Measurements from ENCODE around the gene SERBP1. TPM values are rescaled to one million over a fixed set of nuclear protein-coding genes. Genes with fewer than 3 reads are reported as not detected.
"Not testable (repeated sequence)": the region's sequence is repeated elsewhere in the genome, so short reads cannot be mapped to it uniquely, and the experiment has no call there.

Gene SERBP1
- total RNA-seq, 1 experiment from 2014 or later: 325 TPM

DNA sequence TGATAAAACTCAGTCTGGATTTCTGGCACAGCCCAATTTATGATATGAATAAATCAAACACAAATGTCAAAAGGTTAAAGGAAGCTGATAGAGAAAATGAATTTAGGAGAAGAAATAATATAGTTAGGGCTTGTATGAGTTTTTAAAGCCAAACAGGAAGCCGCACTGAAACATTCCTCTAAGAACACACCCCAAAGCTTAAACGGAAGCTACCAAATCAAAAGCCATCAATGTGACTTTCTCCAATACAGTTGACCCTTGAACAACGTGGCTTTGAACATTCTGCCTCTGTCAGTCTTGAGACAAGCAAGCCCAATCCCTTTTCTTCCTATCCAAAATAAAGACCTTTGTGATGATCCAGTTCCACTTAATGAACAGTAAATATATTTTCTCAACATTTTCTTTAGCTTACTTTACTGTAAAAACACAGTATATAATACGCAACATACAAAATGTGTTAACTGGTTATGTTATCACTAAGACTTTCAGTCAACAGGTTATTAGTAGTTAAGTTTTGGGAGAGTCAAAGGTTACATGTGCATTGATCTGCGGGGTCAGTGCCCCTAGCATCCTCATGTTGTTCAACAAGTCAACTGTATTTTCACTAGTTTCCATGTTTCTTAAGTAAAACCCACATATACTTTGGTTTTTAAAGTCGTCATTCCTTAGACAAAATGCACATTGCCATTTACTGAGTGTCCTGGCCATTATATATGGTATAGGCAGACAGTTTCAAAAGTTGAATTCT, 11.2 kb downstream of the SERBP1 start:
- H3K4me2 ChIP-seq (ENCODE audit: low read length): no peak overlapping the region
- TF ChIP-seq CBX3 (IDR thresholded peaks at IDR 0.05; ENCODE audit: low read depth) (no peak), POLR2A (IDR thresholded peaks at IDR 0.05; ENCODE audit: borderline replicate concordance, extremely low read depth, insufficient read depth, insufficient read length) (no peak), SRF (IDR thresholded peaks at IDR 0.05; ENCODE audit: low read depth) (no peak), EZH2phosphoT487 (IDR thresholded peaks at IDR 0.05; ENCODE audit: borderline replicate concordance) (no peak), YY1 (IDR thresholded peaks at IDR 0.05; ENCODE audit: extremely low read depth, insufficient replicate concordance, low read depth, low read length) (no peak), EZH2 (IDR thresholded peaks at IDR 0.05) (no peak), JUND (IDR thresholded peaks at IDR 0.05) (no peak), ZFX (IDR thresholded peaks at IDR 0.05) (no peak), POLR2AphosphoS5 (IDR thresholded peaks at IDR 0.05; ENCODE audit: low read depth, low read length) (no peak), ELF1 (IDR thresholded peaks at IDR 0.05; ENCODE audit: borderline replicate concordance, low read depth) (no peak)
- TF ChIP-seq, protein P1, sequence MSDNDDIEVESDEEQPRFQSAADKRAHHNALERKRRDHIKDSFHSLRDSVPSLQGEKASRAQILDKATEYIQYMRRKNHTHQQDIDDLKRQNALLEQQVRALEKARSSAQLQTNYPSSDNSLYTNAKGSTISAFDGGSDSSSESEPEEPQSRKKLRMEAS (IDR thresholded peaks at IDR 0.05): no peak
- TF ChIP-seq, protein P2, sequence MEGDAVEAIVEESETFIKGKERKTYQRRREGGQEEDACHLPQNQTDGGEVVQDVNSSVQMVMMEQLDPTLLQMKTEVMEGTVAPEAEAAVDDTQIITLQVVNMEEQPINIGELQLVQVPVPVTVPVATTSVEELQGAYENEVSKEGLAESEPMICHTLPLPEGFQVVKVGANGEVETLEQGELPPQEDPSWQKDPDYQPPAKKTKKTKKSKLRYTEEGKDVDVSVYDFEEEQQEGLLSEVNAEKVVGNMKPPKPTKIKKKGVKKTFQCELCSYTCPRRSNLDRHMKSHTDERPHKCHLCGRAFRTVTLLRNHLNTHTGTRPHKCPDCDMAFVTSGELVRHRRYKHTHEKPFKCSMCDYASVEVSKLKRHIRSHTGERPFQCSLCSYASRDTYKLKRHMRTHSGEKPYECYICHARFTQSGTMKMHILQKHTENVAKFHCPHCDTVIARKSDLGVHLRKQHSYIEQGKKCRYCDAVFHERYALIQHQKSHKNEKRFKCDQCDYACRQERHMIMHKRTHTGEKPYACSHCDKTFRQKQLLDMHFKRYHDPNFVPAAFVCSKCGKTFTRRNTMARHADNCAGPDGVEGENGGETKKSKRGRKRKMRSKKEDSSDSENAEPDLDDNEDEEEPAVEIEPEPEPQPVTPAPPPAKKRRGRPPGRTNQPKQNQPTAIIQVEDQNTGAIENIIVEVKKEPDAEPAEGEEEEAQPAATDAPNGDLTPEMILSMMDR (IDR thresholded peaks at IDR 0.05 in 2 of 3, conservative IDR thresholded peaks at IDR 0.05 in 1 of 3; ENCODE audit: borderline replicate concordance in 1 of 3, insufficient read depth in 1 of 3, low read depth in 2 of 3, low read length in 2 of 3): no peak
- TF ChIP-seq, protein P3, sequence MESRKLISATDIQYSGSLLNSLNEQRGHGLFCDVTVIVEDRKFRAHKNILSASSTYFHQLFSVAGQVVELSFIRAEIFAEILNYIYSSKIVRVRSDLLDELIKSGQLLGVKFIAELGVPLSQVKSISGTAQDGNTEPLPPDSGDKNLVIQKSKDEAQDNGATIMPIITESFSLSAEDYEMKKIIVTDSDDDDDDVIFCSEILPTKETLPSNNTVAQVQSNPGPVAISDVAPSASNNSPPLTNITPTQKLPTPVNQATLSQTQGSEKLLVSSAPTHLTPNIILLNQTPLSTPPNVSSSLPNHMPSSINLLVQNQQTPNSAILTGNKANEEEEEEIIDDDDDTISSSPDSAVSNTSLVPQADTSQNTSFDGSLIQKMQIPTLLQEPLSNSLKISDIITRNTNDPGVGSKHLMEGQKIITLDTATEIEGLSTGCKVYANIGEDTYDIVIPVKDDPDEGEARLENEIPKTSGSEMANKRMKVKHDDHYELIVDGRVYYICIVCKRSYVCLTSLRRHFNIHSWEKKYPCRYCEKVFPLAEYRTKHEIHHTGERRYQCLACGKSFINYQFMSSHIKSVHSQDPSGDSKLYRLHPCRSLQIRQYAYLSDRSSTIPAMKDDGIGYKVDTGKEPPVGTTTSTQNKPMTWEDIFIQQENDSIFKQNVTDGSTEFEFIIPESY (IDR thresholded peaks at IDR 0.05; ENCODE audit: extremely low read depth, insufficient replicate concordance, low read length): no peak
- TF ChIP-seq, protein P4, sequence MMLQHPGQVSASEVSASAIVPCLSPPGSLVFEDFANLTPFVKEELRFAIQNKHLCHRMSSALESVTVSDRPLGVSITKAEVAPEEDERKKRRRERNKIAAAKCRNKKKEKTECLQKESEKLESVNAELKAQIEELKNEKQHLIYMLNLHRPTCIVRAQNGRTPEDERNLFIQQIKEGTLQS (IDR thresholded peaks at IDR 0.05): no peak
- intact Hi-C loops (cut with micrococcal nuclease): no loop called here
- H3K4me3 ChIP-seq (replicated peaks in 1 of 2; ENCODE audit: low read depth in 1 of 2, low read length in 2 of 2): no peak overlapping the region
- H3K4me1 ChIP-seq (ENCODE audit: control insufficient read depth in 1 of 2, insufficient read depth in 2 of 2, low read length in 2 of 2): no peaks in the 10 kb centered on the region
- no peak overlapping the region for H2AFZ ChIP-seq (ENCODE audit: low read depth, low read length, poor library complexity, severe bottlenecking)
- no peaks in the 10 kb centered on the region for H3K9me3 ChIP-seq (ENCODE audit: control insufficient read depth in 1 of 2, insufficient read depth in 1 of 2, low read depth in 1 of 2, low read length in 2 of 2)
- H3K27me3 ChIP-seq (ENCODE audit: insufficient read depth, low read length): no peaks in the 10 kb centered on the region
- peaks cover 100% of the 10 kb centered on the region for H3K79me2 ChIP-seq (ENCODE audit: insufficient read depth, low read length)
- ATAC-seq: no peak
- peaks cover 81 to 94% of the 10 kb centered on the region in 2 experiments for H3K36me3 ChIP-seq (ENCODE audit: control insufficient read depth in 1 of 2, insufficient read depth in 2 of 2, low read length in 2 of 2)
- RAD21 ChIA-PET (ENCODE audit: low non-redundant PET in 1 of 2, low total read pairs in 2 of 2, uncharacterized antibody in 2 of 2, unreplicated experiment in 2 of 2): no interaction called here
- peaks cover 79% of the 10 kb centered on the region for H4K20me1 ChIP-seq (ENCODE audit: insufficient read depth)
- POLR2A ChIA-PET: no interaction called here
- CTCF ChIA-PET: no interaction called here
- no TSS peak for BruUV-seq (replicated peaks)
- H3K9me2 ChIP-seq (ENCODE audit: insufficient read depth): no peaks in the 10 kb centered on the region
- DNase-seq (ENCODE audit: low read depth, low spot score): no peak
- no peak overlapping the region for H3K9ac ChIP-seq (ENCODE audit: low read length)
- no peak overlapping the region for H3K27ac ChIP-seq (ENCODE audit: low read depth, low read length)

DNA sequence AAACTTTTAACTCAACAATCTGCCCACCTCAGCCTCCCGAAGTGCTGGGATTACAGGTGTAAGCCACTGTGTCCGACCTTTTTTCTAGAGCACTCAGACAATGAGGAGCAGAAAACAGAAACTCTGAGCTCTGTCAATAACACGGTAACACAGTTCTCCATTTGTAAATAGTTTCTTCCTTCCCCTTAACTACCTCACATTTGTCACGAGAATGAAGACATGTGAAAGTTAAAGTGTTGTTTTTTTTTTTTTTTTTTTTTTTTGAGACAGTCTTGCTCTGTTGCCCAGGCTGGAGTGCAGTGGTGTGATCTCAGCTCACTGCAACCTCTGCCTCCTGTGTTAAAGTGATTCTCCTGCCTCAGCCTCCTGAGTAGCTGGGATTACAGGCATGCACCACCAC, 12.5 kb downstream of the SERBP1 start:
- H3K9me2 ChIP-seq (ENCODE audit: insufficient read depth); H3K27ac ChIP-seq (ENCODE audit: low read depth, low read length); H3K9ac ChIP-seq (ENCODE audit: low read length); BruUV-seq (replicated peaks); H2AFZ ChIP-seq (ENCODE audit: low read depth, low read length, poor library complexity, severe bottlenecking); DNase-seq (ENCODE audit: low read depth, low spot score); CTCF ChIA-PET; ATAC-seq; H3K4me1 ChIP-seq (ENCODE audit: control insufficient read depth in 1 of 2, insufficient read depth in 2 of 2, low read length in 2 of 2); H3K4me2 ChIP-seq (ENCODE audit: low read length); H3K9me3 ChIP-seq (ENCODE audit: control insufficient read depth in 1 of 2, insufficient read depth in 1 of 2, low read depth in 1 of 2, low read length in 2 of 2); H3K4me3 ChIP-seq (replicated peaks in 1 of 2; ENCODE audit: low read depth in 1 of 2, low read length in 2 of 2); H3K27me3 ChIP-seq (ENCODE audit: insufficient read depth, low read length); RAD21 ChIA-PET (ENCODE audit: low non-redundant PET in 1 of 2, low total read pairs in 2 of 2, uncharacterized antibody in 2 of 2, unreplicated experiment in 2 of 2); intact Hi-C loops (cut with micrococcal nuclease): not testable (repeated sequence)
- Histone ChIP-seq H4K20me1 (ENCODE audit: insufficient read depth) (peaks cover 74% of the 10 kb centered on the region), H3K36me3 (ENCODE audit: control insufficient read depth in 1 of 2, insufficient read depth in 2 of 2, low read length in 2 of 2) (peaks cover 77 to 96% of the 10 kb centered on the region in 2 experiments), H3K79me2 (ENCODE audit: insufficient read depth, low read length) (peaks cover 99% of the 10 kb centered on the region)
- POLR2A ChIA-PET: interaction anchor here (0.7 kb wide), 1 partner anchor 965 kb away, joined by 3 read pairs; no protein-coding TSS in a partner anchor
